HL-60 (cell line): Measurements from ENCODE around the gene PGAP1.
"Not testable (repeated sequence)": the region's sequence is repeated elsewhere in the genome, so short reads cannot be mapped to it uniquely, and the experiment has no call there.

Source experiments
- DNase-seq, 2 experiments: peaks; one replicate each; pipeline ENCODE4 v3.0.0-alpha.2; 2010 to 2020; ENCODE audit warnings: low read depth in 1 of 2, low spot score in 1 of 2
- H3K27ac ChIP-seq: fragments of 250-450 bp; sonication (Bioruptor Pico); replicated peaks from 2 replicates; pipeline ENCODE4 v1.5.1; 2020; ENCODE audit warnings: mild to moderate bottlenecking, moderate library complexity
- H3K27me3 ChIP-seq: fragments of 250-450 bp; sonication (Bioruptor Pico); 2 replicates; pipeline ENCODE4 v1.5.1; 2021; ENCODE audit warnings: mild to moderate bottlenecking, moderate library complexity; ENCODE audit not compliant: insufficient read depth, poor library complexity, severe bottlenecking
- H3K4me3 ChIP-seq: replicated peaks from 2 replicates; pipeline ENCODE4 v1.5.1; 2011; ENCODE audit warnings: mild to moderate bottlenecking, control low read depth, low read length; ENCODE audit not compliant: insufficient read depth
- GABPA ChIP-seq: IDR thresholded peaks from 2 replicates; pipeline ENCODE4 v1.6.1; 2012; ENCODE audit warnings: low read depth
- POLR2AphosphoS5 ChIP-seq: IDR thresholded peaks from 2 replicates; pipeline ENCODE4 v1.6.1; 2012; ENCODE audit warnings: low read depth
- SPI1 ChIP-seq: IDR thresholded peaks from 2 replicates; pipeline ENCODE4 v1.6.1; 2012; ENCODE audit warnings: low read depth, mild to moderate bottlenecking, borderline replicate concordance
- TF ChIP-seq, protein P1 (sequence below): IDR thresholded peaks from one replicate; pipeline ENCODE4 v1.5.1; 2011; ENCODE audit warnings: low read length, control low read depth, inconsistent platforms; ENCODE audit not compliant: insufficient read depth
- TF ChIP-seq, protein P2 (sequence below): IDR thresholded peaks from 2 replicates; pipeline ENCODE4 v1.6.1; 2012; ENCODE audit warnings: low read depth; ENCODE audit not compliant: insufficient replicate concordance

PGAP1 gene

GRCh38 chr2:196913691-196914090 lies 12.8 kb downstream of the PGAP1 start:
- no peak for DNase-seq
- Histone ChIP-seq H3K4me3 (no peak overlapping the region), H3K27ac (no peak overlapping the region), H3K27me3 (no peaks in the 10 kb centered on the region)
- TF ChIP-seq, protein P1, sequence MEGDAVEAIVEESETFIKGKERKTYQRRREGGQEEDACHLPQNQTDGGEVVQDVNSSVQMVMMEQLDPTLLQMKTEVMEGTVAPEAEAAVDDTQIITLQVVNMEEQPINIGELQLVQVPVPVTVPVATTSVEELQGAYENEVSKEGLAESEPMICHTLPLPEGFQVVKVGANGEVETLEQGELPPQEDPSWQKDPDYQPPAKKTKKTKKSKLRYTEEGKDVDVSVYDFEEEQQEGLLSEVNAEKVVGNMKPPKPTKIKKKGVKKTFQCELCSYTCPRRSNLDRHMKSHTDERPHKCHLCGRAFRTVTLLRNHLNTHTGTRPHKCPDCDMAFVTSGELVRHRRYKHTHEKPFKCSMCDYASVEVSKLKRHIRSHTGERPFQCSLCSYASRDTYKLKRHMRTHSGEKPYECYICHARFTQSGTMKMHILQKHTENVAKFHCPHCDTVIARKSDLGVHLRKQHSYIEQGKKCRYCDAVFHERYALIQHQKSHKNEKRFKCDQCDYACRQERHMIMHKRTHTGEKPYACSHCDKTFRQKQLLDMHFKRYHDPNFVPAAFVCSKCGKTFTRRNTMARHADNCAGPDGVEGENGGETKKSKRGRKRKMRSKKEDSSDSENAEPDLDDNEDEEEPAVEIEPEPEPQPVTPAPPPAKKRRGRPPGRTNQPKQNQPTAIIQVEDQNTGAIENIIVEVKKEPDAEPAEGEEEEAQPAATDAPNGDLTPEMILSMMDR: no peak
- TF ChIP-seq POLR2AphosphoS5 (no peak), GABPA (no peak)

- H3K27me3 ChIP-seq, H3K4me3 ChIP-seq, DNase-seq, H3K27ac ChIP-seq: not testable (repeated sequence)
These were observed 21.1 kb downstream of the PGAP1 start for GRCh38 chr2:196905365-196905764.

DNA sequence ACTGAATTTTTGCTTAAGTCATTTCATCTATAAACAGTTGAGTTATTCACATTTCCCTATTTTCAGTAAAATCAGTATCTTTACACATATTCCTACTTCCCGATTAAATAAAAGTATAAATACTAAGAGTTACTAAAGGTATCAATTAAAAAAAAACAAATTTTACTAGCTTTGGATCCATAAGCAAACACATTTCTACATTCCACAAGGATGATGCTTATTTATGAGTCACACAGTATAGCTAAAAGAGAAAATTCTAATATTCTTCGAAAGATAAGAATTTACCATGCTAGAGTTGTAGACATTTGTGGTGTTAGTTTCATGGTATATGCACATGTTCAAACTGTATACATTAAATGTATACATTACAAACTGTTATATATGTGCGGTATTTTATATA lies 23.7 kb downstream of the PGAP1 start:
- H3K27me3 ChIP-seq: no peaks in the 10 kb centered on the region
- no peak overlapping the region for H3K4me3 ChIP-seq
- no peak for TF ChIP-seq SPI1
- TF ChIP-seq, protein P2, sequence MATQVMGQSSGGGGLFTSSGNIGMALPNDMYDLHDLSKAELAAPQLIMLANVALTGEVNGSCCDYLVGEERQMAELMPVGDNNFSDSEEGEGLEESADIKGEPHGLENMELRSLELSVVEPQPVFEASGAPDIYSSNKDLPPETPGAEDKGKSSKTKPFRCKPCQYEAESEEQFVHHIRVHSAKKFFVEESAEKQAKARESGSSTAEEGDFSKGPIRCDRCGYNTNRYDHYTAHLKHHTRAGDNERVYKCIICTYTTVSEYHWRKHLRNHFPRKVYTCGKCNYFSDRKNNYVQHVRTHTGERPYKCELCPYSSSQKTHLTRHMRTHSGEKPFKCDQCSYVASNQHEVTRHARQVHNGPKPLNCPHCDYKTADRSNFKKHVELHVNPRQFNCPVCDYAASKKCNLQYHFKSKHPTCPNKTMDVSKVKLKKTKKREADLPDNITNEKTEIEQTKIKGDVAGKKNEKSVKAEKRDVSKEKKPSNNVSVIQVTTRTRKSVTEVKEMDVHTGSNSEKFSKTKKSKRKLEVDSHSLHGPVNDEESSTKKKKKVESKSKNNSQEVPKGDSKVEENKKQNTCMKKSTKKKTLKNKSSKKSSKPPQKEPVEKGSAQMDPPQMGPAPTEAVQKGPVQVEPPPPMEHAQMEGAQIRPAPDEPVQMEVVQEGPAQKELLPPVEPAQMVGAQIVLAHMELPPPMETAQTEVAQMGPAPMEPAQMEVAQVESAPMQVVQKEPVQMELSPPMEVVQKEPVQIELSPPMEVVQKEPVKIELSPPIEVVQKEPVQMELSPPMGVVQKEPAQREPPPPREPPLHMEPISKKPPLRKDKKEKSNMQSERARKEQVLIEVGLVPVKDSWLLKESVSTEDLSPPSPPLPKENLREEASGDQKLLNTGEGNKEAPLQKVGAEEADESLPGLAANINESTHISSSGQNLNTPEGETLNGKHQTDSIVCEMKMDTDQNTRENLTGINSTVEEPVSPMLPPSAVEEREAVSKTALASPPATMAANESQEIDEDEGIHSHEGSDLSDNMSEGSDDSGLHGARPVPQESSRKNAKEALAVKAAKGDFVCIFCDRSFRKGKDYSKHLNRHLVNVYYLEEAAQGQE: no peak
- TF ChIP-seq, protein P1: no peak
- TF ChIP-seq POLR2AphosphoS5: no peak
- no peak for TF ChIP-seq GABPA
- no peak for DNase-seq
- H3K27ac ChIP-seq: no peak overlapping the region

- Histone ChIP-seq H3K27me3 (no peaks in the 10 kb centered on the region), H3K4me3 (no peak overlapping the region), H3K27ac (no peak overlapping the region)
- TF ChIP-seq GABPA: no peak
- TF ChIP-seq SPI1: no peak
- TF ChIP-seq, protein P2: no peak
- TF ChIP-seq POLR2AphosphoS5: no peak
- TF ChIP-seq, protein P1: no peak
- no peak for DNase-seq
These were observed 25.7 kb downstream of the PGAP1 start for GRCh38 chr2:196900843-196901242.
